ENCODE data around the gene VEGFB. TPM values are rescaled to one million over a fixed set of nuclear protein-coding genes. Genes with fewer than 3 reads are reported as not detected.

The VEGFB gene
- total and polyA plus RNA-seq, 2 of the 4 experiments (the other 2 are of a cell fraction): 3.0 to 25.1 TPM

- no peak overlapping the region for H2BK5ac ChIP-seq (ENCODE audit: low read depth, low read length, poor library complexity, severe bottlenecking)
- no peak for TF ChIP-seq FOS (IDR thresholded peaks at IDR 0.05; ENCODE audit: low read depth, low read length)
- dilution Hi-C loops (cut with HindIII; ENCODE audit: low sequenced_read_pairs, unreplicated experiment) (no loop called here), in situ Hi-C loops (cut with MboI; ENCODE audit: low sequenced_read_pairs) (no loop called here), intact Hi-C loops (cut with micrococcal nuclease) (no loop called here)
- no peak overlapping the region for H3K27ac ChIP-seq (ENCODE audit: insufficient read depth, low read length)
- H3K4me2 ChIP-seq (ENCODE audit: low read depth, low read length): no peak overlapping the region
- no peak overlapping the region for H2AFZ ChIP-seq (replicated peaks; ENCODE audit: low read length, poor library complexity)
- no peak overlapping the region for H3K4ac ChIP-seq (ENCODE audit: low read depth, low read length)
- ATAC-seq (ENCODE audit: low read depth): no peak
- WGBS, 2 experiments (ENCODE audit: extremely low coverage in 2 of 2, insufficient read length in 1 of 2): 93% methylated on average over 4 of the region's 8 CpGs; no CpG with 5 or more reads in 1 of the 2 experiments
- no peak overlapping the region for H3K23ac ChIP-seq (ENCODE audit: low read depth, low read length)
- no peak overlapping the region for H3K14ac ChIP-seq (replicated peaks; ENCODE audit: low read depth, low read length)
- H3K79me1 ChIP-seq (ENCODE audit: low read depth in 1 of 2, low read length in 2 of 2): peaks cover 7 to 37% of the 10 kb centered on the region in 2 experiments; a peak in 2 of 4 replicates
- H3K36me3 ChIP-seq (ENCODE audit: control insufficient read depth, insufficient read depth, low read length): peaks cover 48% of the 10 kb centered on the region
- no peak overlapping the region for H3K18ac ChIP-seq (ENCODE audit: low read depth, low read length)
- BruUV-seq (replicated peaks): no TSS peak
- peak overlapping the region; percentile 35 for H2AK9ac ChIP-seq (replicated peaks; ENCODE audit: low read depth, low read length, poor library complexity)
- H3K9ac ChIP-seq (ENCODE audit: low read depth, low read length): no peak overlapping the region
- no peaks in the 10 kb centered on the region for H3K9me3 ChIP-seq (ENCODE audit: control insufficient read depth, insufficient read depth, low read length)
- no peak overlapping the region for H4K91ac ChIP-seq (ENCODE audit: insufficient read depth, low read depth, low read length)
- no peak for DNase-seq
- no peaks in the 10 kb centered on the region for H4K20me1 ChIP-seq (ENCODE audit: insufficient read depth, low read length)
- no peak overlapping the region for H3K56ac ChIP-seq (ENCODE audit: extremely low read depth, insufficient read depth, low read length)
- H3K27me3 ChIP-seq (ENCODE audit: control insufficient read depth, insufficient read depth, low read length): no peaks in the 10 kb centered on the region
- H2BK15ac ChIP-seq (ENCODE audit: low read depth, low read length): no peak overlapping the region
- CTCF ChIA-PET: no interaction called here
- no peak overlapping the region for H2BK20ac ChIP-seq (ENCODE audit: low read depth, low read length)
- H2AK5ac ChIP-seq (ENCODE audit: low read depth, low read length): no peak overlapping the region
- no peak overlapping the region for H2BK120ac ChIP-seq (ENCODE audit: low read depth, low read length)
- POLR2A ChIA-PET (ENCODE audit: unreplicated experiment): interaction anchor here (0.5 kb wide), 1 partner anchor 11 kb away, joined by 3 read pairs; no protein-coding TSS in a partner anchor
- H3K9me1 ChIP-seq (ENCODE audit: insufficient read depth, low read length): 0 out of 2 replicates have a peak, but pooled peaks cover 5% of the 10 kb centered on the region
- no peak overlapping the region for H4K8ac ChIP-seq (ENCODE audit: low read depth in 2 of 2, low read length in 2 of 2)
- H4K5ac ChIP-seq (ENCODE audit: low read depth, low read length): no peak overlapping the region
- H3K4me1 ChIP-seq (ENCODE audit: control insufficient read depth, insufficient read depth, low read length): peaks cover 16% of the 10 kb centered on the region
- H3K4me3 ChIP-seq (ENCODE audit: insufficient read depth, low read depth, low read length): no peak overlapping the region
Observed at GRCh38 chr11:64263947-64264317, 29.5 kb downstream of the VEGFB start.
